ENCODE data around the gene ZNF408.

The ZNF408 gene

DNA sequence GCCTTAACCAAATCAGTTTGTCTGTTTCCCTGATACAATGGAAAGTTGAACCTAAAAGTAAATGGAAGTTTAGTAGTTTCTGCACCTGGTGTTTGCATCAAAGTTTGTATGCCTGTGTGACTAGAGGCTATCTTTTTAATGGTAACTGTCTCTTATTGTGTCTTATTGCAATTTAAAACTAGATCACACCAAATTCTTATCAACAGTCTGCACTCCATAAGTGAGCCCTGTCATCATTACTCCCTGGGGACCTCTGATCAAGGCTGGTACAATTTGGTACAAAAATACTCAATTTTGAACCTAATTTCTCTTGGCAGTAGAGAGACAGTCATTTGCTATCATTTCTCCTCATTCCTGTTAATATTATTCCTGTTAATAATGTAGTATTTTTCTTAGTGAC lies 38.5 kb upstream of the ZNF408 start:
- Histone ChIP-seq H4K20me1 (ENCODE audit: low read depth, low read length) (no peaks in the 10 kb centered on the region), H3K27ac (ENCODE audit: low read depth, low read length) (no peak overlapping the region), H2AFZ (ENCODE audit: low read depth, low read length, severe bottlenecking) (no peak overlapping the region), H3K4me3 (ENCODE audit: insufficient read depth, low read length, poor library complexity, severe bottlenecking) (no peak overlapping the region), H3K27me3 (ENCODE audit: low read length) (no peaks in the 10 kb centered on the region), H3K4me2 (ENCODE audit: low read depth, low read length, poor library complexity, severe bottlenecking) (no peak overlapping the region), H3K9me2 (replicated peaks; ENCODE audit: insufficient read depth, low read length) (no peaks in the 10 kb centered on the region), H3K9ac (ENCODE audit: low read length) (no peak overlapping the region), H3F3A (ENCODE audit: insufficient read depth) (no peaks in the 10 kb centered on the region), H3K79me2 (ENCODE audit: insufficient read depth, low read length) (no peaks in the 10 kb centered on the region), H3K9me3 (ENCODE audit: insufficient read depth, low read length) (no peaks in the 10 kb centered on the region), H3K36me3 (ENCODE audit: low read length) (no peaks in the 10 kb centered on the region; the same call in 1 of the 2 replicates)
- no peak for TF ChIP-seq EZH2phosphoT487 (conservative IDR thresholded peaks at IDR 0.05; ENCODE audit: low read length)
- TF ChIP-seq, protein P1, sequence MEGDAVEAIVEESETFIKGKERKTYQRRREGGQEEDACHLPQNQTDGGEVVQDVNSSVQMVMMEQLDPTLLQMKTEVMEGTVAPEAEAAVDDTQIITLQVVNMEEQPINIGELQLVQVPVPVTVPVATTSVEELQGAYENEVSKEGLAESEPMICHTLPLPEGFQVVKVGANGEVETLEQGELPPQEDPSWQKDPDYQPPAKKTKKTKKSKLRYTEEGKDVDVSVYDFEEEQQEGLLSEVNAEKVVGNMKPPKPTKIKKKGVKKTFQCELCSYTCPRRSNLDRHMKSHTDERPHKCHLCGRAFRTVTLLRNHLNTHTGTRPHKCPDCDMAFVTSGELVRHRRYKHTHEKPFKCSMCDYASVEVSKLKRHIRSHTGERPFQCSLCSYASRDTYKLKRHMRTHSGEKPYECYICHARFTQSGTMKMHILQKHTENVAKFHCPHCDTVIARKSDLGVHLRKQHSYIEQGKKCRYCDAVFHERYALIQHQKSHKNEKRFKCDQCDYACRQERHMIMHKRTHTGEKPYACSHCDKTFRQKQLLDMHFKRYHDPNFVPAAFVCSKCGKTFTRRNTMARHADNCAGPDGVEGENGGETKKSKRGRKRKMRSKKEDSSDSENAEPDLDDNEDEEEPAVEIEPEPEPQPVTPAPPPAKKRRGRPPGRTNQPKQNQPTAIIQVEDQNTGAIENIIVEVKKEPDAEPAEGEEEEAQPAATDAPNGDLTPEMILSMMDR (IDR thresholded peaks at IDR 0.05; ENCODE audit: insufficient read depth, low read length, poor library complexity, severe bottlenecking) = no peak

DNA sequence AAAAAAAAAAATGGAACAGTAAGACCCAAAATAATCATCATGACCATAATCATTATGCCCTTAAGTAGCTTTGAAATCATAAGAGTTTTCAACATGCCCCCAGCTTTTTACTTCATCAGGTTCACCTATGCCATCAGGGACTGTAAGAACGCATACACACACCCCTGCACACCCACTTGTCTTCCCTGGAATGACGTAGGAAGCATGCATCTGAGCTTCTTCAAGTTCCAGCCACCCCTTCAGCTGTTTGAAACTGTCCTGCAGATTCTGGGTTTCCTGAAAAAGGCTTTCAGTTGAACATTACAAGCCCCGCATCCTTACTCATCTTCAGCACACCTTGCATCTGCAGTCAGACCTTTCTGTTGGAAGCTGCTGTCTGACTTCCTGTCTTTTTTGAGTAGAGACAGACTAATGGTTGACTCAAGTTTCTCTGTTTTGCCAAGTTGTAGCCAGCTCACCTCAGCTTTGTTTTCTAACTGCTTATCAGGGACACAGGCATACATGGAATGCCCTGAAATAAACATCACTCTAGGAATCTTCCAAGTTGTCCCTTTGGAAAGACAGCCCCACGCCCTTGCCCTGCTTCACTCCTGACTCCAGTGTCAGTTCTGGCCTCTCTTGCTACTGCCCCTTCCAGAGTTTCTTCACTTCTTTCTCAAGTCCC lies 37.4 kb upstream of the ZNF408 start:
- Histone ChIP-seq H3K9me2 (replicated peaks; ENCODE audit: insufficient read depth, low read length) (no peaks in the 10 kb centered on the region), H3K9me3 (ENCODE audit: insufficient read depth, low read length) (no peaks in the 10 kb centered on the region), H3F3A (ENCODE audit: insufficient read depth) (no peaks in the 10 kb centered on the region), H3K4me3 (ENCODE audit: insufficient read depth, low read length, poor library complexity, severe bottlenecking) (no peak overlapping the region), H2AFZ (ENCODE audit: low read depth, low read length, severe bottlenecking) (no peak overlapping the region), H3K27me3 (ENCODE audit: low read length) (no peaks in the 10 kb centered on the region), H3K9ac (ENCODE audit: low read length) (no peak overlapping the region), H3K36me3 (ENCODE audit: low read length) (no peaks in the 10 kb centered on the region; the same call in 1 of the 2 replicates), H3K4me2 (ENCODE audit: low read depth, low read length, poor library complexity, severe bottlenecking) (no peak overlapping the region), H4K20me1 (ENCODE audit: low read depth, low read length) (no peaks in the 10 kb centered on the region), H3K27ac (ENCODE audit: low read depth, low read length) (no peak overlapping the region), H3K79me2 (ENCODE audit: insufficient read depth, low read length) (no peaks in the 10 kb centered on the region)
- TF ChIP-seq EZH2phosphoT487 (conservative IDR thresholded peaks at IDR 0.05; ENCODE audit: low read length) = no peak
- TF ChIP-seq, protein P1 (IDR thresholded peaks at IDR 0.05; ENCODE audit: insufficient read depth, low read length, poor library complexity, severe bottlenecking) = no peak

DNA sequence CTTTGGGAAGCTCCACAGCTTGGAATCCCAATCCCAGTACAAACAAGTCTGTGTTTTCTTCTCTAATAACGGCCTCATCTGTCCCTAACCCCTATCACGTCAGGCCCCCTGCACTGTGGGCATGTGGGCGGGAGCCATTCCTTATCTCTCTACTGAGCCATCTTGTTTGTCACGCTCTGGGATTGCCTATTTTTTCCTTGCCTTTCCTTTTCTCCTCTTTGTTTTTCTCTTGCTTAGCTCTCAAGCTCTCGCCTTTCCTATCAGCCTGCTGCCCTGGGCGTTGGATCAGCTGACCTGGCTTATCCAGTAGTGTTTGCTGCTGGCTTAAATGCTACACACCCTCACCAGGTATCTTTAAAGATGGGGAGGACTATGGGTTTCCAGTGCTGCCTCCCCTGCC lies 36.2 kb upstream of the ZNF408 start:
- H3K36me3 ChIP-seq (ENCODE audit: low read length) = no peaks in the 10 kb centered on the region; the same call in 1 of the 2 replicates
- H3K9ac ChIP-seq (ENCODE audit: low read length) = no peak overlapping the region

More for the DNA sequence above, 36.2 kb upstream of the ZNF408 start:
- Histone ChIP-seq H3K9me2 (replicated peaks; ENCODE audit: insufficient read depth, low read length) (no peaks in the 10 kb centered on the region), H2AFZ (ENCODE audit: low read depth, low read length, severe bottlenecking) (no peak overlapping the region), H3K27ac (ENCODE audit: low read depth, low read length) (no peak overlapping the region), H3K79me2 (ENCODE audit: insufficient read depth, low read length) (no peaks in the 10 kb centered on the region), H3K4me2 (ENCODE audit: low read depth, low read length, poor library complexity, severe bottlenecking) (no peak overlapping the region), H3K27me3 (ENCODE audit: low read length) (no peaks in the 10 kb centered on the region), H3K4me3 (ENCODE audit: insufficient read depth, low read length, poor library complexity, severe bottlenecking) (no peak overlapping the region), H3F3A (ENCODE audit: insufficient read depth) (no peaks in the 10 kb centered on the region), H4K20me1 (ENCODE audit: low read depth, low read length) (no peaks in the 10 kb centered on the region), H3K9me3 (ENCODE audit: insufficient read depth, low read length) (no peaks in the 10 kb centered on the region)
- TF ChIP-seq, protein P1 (IDR thresholded peaks at IDR 0.05; ENCODE audit: insufficient read depth, low read length, poor library complexity, severe bottlenecking) = no peak
- TF ChIP-seq EZH2phosphoT487 (conservative IDR thresholded peaks at IDR 0.05; ENCODE audit: low read length) = no peak

Measured in SU-DHL-6 (cell line).